Mesodermal cell (in vitro differentiated cells): ENCODE results near the gene PPP4C.
A peak's percentile ranks its signal among the peaks of the same experiment; 100 is the strongest.
"Not testable (repeated sequence)": the region's sequence is repeated elsewhere in the genome, so short reads cannot be mapped to it uniquely, and the experiment has no call there.

Experiments used
- H3K27ac ChIP-seq: 2 replicates; pipeline ENCODE4 v1.7.0; 2013; ENCODE audit warnings: mild to moderate bottlenecking, low read depth, low read length, moderate library complexity; ENCODE audit not compliant: severe bottlenecking
- H3K36me3 ChIP-seq: 2 replicates; pipeline ENCODE4 v1.7.1; 2013; ENCODE audit warnings: mild to moderate bottlenecking, low read length, moderate library complexity; ENCODE audit not compliant: control insufficient read depth, insufficient read depth
- H3K4me1 ChIP-seq: one replicate; pipeline ENCODE4 v1.7.1; 2013; ENCODE audit warnings: mild to moderate bottlenecking, low read length; ENCODE audit not compliant: insufficient read depth, control insufficient read depth, poor library complexity, severe bottlenecking
- H3K4me3 ChIP-seq: 2 replicates; pipeline ENCODE4 v1.7.0; 2013; ENCODE audit warnings: low read length, control low read depth, mild to moderate bottlenecking; ENCODE audit not compliant: insufficient read depth, poor library complexity, severe bottlenecking; ENCODE audit errors: extremely low read depth
- H3K9me3 ChIP-seq: 2 replicates; pipeline ENCODE4 v1.7.1; 2013; ENCODE audit warnings: mild to moderate bottlenecking, low read length, moderate library complexity; ENCODE audit not compliant: control insufficient read depth
- WGBS, 2 experiments: methylation state at CpG; one replicate each; pipeline ENCODE4 v1.1.5; 2013; ENCODE audit warnings: missing lambda C conversion rate in 2 of 2; ENCODE audit not compliant: insufficient coverage in 2 of 2; 5-methylcytosine and 5-hydroxymethylcytosine counted together

Gene PPP4C

DNA sequence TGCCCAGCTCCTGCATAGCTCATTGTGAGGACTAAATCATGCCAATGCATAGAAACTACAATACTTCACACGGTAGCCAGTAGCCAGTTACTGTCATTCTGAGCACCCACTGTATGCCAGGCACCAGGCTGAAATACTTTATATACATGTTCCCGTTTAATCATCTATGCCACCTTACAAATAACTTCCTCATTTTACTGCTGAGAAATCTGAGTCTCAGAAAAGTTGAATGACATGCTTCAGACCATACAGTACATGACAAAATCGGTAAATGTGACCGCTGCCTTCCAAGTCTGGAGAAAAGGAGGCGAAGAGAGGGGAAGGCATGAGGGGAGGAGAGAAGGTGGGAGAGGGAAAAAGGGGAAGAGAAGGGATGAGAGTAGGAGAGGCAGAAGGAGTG is 35.6 kb upstream of the PPP4C start:
- WGBS, 2 experiments: 87% methylated on average over 5 of the region's 5 CpGs
- no peak overlapping the region for H3K27ac ChIP-seq
- no peaks in the 10 kb centered on the region for H3K9me3 ChIP-seq
- no peak overlapping the region for H3K4me3 ChIP-seq
- H3K36me3 ChIP-seq: no peaks in the 10 kb centered on the region
- H3K4me1 ChIP-seq: no peaks in the 10 kb centered on the region

DNA sequence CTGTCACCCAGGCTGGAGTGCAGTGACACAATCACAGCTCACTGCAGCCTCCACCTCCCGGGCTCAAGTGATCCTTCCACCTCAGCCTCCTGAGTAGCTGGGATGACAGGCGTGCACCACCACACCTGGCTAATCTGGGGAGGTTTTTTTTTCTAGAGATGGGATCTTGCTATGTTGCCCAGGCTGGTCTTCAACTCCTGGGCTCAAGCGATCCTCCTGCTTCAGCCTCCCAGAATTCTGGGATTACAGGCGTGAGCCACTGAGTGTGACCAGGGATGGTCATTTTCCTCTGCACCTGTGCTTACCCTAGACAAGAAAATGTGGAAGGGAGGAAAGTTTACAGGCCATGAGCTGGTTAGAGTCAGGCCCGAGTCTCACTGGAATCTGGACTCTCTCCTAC is 35.1 kb upstream of the PPP4C start:
- not testable (repeated sequence) for H3K4me1 ChIP-seq, H3K4me3 ChIP-seq, H3K27ac ChIP-seq, H3K9me3 ChIP-seq, H3K36me3 ChIP-seq
- WGBS, 2 experiments: 67 to 82% methylated on average over 1 to 4 of the region's 5 CpGs

DNA sequence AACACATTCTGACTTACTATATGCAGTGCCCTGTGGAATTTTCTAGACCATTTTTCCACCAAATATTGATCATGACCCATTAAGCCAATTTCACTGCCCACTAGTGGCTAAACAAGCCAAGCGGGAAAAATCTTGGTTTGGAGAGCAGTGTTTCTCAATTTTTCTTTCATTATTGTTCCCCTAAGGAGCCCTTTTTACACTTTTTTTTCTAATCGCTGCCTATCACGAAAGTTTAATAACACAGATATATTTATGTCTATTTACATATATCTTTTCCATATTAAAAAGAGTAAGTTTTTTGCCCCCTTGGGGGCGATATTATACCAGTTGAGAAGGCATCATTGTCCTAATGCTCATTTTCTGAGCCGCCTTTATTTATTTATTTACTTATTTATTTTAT is 34.0 kb upstream of the PPP4C start:
- H3K36me3 ChIP-seq: no peaks in the 10 kb centered on the region
- no peaks in the 10 kb centered on the region for H3K9me3 ChIP-seq
- WGBS, 2 experiments: no CpG with 5 or more reads among the region's 5 CpGs
- no peak overlapping the region for H3K4me3 ChIP-seq
- no peak overlapping the region for H3K27ac ChIP-seq
- H3K4me1 ChIP-seq: no peaks in the 10 kb centered on the region

DNA sequence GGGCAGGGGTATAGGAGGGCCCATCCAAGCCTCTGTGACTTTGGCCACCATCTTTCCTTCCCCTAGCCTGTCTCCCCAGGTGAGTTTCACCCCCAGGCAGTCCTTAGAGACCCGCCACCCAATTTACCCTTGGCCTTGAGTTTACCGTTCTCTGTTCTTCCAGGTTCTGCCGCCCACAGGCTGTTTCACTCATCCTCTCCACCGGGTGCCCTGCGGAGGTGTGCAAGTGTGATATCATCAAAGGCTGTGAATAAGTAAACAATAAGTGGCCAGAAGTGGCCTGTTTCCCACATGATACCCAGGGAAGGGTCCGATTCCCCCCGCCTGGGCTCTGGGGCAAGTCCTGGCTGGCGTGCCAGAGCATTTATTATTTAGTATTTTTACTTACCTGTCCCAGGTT is 29.6 kb upstream of the PPP4C start:
- no peak overlapping the region for H3K4me3 ChIP-seq
- H3K27ac ChIP-seq: no peak overlapping the region
- no peaks in the 10 kb centered on the region for H3K36me3 ChIP-seq
- H3K4me1 ChIP-seq: peaks cover 12% of the 10 kb centered on the region
- 77% methylated on average over 5 of the region's 8 CpGs; no CpG with 5 or more reads in 1 of the 2 experiments for WGBS, 2 experiments
- no peaks in the 10 kb centered on the region for H3K9me3 ChIP-seq

DNA sequence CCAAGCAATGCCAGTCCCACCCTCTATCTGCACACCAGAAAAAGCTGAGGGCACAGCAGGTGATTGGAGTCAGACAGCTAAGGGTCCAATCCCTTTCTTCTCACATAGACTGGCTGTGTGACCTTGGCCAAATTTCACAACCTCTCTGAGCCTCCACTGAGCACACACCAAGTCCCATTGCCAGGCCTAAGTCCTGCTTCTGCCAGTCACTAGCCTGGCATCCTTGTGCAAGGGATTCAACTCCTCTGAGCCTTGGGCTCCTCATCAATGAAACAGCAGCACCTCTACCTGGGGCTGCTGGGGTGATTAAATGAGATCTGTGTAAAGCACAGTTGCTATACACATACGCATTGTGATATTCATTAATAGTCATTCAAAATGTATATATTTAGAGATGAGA is 29.2 kb upstream of the PPP4C start:
- H3K36me3 ChIP-seq: no peaks in the 10 kb centered on the region
- no peaks in the 10 kb centered on the region for H3K9me3 ChIP-seq
- H3K4me3 ChIP-seq: no peak overlapping the region
- peaks cover 12% of the 10 kb centered on the region for H3K4me1 ChIP-seq
- H3K27ac ChIP-seq: no peak overlapping the region
- WGBS, 2 experiments: no CpG with 5 or more reads among the region's 1 CpG

DNA sequence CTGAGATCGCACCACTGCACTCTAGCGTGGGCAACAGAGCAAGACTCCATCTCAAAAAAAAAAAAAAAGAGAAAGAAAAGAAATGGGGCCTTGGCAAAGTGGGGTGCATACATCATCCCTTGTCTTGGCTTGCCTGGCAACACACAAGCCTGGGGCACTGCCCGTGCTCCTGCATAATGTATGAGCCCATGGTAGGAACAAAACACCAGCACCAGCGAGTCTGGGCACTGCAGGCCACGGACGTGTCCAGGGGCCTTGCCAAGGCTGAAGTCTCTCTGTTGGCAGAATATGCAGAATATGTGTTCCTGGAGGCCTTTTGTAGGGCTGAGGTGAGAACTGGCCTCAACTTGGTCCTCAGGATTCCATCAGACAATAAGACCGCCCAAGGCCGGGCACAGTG is 25.9 kb upstream of the PPP4C start:
- peaks cover 24% of the 10 kb centered on the region for H3K4me1 ChIP-seq
- 93 to 95% methylated on average over 7 of the region's 8 CpGs for WGBS, 2 experiments
- no peak overlapping the region for H3K4me3 ChIP-seq
- no peak overlapping the region for H3K27ac ChIP-seq
- no peaks in the 10 kb centered on the region for H3K36me3 ChIP-seq
- no peaks in the 10 kb centered on the region for H3K9me3 ChIP-seq

DNA sequence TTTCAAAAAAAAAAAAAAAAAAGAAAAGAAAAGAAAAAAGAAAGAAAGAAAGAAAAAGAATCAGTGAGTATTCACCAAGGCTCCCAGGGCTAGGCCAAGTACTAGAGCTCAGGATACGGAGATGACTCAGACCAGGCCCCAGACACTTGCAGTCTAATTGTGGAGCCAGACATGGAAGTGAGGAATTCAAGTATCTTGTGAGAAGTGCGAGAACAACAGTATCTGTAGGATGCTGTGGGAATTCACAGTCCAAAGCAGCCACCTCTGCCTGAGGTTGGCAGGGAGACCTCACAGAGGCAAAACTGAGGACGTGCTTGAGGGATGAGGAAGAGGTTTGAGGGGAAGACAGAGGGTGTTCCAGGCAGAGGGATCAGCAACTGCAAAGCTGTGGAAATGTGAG is 24.3 kb upstream of the PPP4C start:
- Histone ChIP-seq H3K27ac (peak overlapping the region; percentile 89), H3K36me3 (peaks cover 8% of the 10 kb centered on the region), H3K9me3 (no peaks in the 10 kb centered on the region), H3K4me1 (peaks cover 27% of the 10 kb centered on the region), H3K4me3 (no peak overlapping the region)
- 60 to 79% methylated on average over 3 of the region's 3 CpGs for WGBS, 2 experiments

DNA sequence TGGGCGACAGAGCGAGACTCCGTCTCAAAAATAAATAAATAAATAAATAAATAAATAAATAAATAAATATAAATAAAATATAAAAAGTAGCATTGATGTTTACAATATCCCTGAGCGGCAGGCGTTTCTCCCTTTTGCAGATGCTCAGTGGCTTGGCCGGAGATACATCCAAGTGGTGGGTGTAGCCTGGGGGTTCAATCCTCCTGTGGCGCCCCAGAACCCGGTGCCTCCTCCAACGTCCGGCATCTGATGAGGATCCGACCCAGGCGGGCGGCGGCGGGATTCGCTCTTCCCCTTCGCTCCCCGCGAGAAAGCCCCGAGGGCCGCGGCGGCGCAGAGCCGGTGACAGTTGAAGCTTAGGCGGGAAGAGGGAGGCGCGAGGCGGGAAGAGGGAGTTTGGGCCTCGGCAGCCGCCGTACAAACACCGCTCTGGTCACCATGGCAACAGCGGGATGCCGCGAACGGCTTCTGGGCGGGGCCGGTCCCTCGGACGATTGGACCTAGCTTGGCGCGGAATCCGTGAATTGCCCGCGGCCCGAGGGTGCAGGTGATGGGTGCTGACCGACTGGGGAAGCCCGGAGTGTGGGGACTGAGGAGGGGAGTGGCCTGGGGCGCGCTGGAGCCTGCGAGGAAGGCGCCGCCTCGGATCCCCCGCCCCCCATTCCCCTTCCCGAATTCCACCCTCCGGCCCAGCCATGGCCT is 23.0 kb upstream of the PPP4C start:
- peak overlapping the region; percentile 93 for H3K27ac ChIP-seq
- H3K4me3 ChIP-seq: peak overlapping the region; percentile 88
- WGBS, 2 experiments: 4 to 5% methylated on average over 18 to 23 of the region's 58 CpGs
- H3K4me1 ChIP-seq: peaks cover 27% of the 10 kb centered on the region
- no peaks in the 10 kb centered on the region for H3K9me3 ChIP-seq
- H3K36me3 ChIP-seq: peaks cover 14% of the 10 kb centered on the region

DNA sequence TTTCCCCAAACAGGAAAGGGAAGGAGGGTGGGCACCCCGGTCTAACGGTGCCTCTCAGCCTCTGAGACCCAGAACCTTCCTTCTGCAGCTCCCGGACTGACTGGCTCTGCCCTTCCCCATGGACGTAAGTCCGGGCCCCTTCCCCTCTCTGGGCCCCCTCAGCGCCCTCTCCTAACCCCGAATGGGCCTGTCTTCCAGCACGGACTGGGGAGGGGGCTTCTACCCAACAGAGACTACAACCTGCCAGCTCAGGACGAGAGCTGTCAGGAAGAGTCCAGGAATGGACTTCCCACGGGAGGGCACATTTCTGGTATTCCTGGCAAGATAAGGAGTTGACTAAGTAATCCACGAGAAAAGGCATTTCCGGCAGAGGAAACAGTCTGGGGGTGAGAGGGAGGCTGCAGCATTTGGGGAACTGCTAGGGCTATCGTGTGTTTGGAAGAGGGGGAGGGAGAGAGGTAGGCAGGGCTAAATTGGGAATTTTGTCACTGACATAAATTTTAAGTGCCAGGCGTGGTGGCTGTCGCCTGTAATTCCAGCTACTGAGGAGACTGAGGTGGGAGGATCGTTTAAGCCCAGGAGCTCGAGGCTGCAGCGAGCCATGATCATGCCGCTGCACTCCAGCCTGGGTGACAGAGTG is 22.3 kb upstream of the PPP4C start:
- WGBS, 2 experiments: 17 to 20% methylated on average over 13 to 15 of the region's 19 CpGs
- H3K27ac ChIP-seq: peak overlapping the region; percentile 93
- H3K4me3 ChIP-seq: peak overlapping the region; percentile 88
- H3K9me3 ChIP-seq: no peaks in the 10 kb centered on the region
- H3K36me3 ChIP-seq: peaks cover 17% of the 10 kb centered on the region
- H3K4me1 ChIP-seq: peaks cover 27% of the 10 kb centered on the region

DNA sequence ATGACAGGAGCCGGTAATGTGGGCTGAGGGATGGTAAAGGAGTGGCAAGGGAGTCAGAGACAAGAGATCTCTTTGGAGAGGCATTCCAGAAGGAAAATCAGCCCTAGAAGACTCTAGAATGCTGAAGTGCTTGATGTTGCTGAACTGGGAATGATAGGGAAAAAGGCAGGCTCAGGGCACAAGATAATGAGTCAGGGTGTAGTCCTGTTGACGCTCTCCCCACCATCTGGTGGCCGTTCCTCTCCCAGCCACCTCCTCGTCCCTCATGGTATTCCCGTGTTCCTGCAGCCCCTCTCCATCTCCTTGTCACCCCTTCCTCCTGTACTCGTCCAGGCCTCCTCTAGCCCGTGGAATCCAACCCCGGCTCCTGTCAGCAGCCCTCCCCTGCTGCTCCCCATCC is 21.3 kb upstream of the PPP4C start:
- H3K4me1 ChIP-seq: peaks cover 22% of the 10 kb centered on the region
- no peaks in the 10 kb centered on the region for H3K9me3 ChIP-seq
- 75 to 76% methylated on average over 8 of the region's 8 CpGs for WGBS, 2 experiments
- H3K27ac ChIP-seq: no peak overlapping the region
- peaks cover 24% of the 10 kb centered on the region for H3K36me3 ChIP-seq
- H3K4me3 ChIP-seq: peak overlapping the region; percentile 88

DNA sequence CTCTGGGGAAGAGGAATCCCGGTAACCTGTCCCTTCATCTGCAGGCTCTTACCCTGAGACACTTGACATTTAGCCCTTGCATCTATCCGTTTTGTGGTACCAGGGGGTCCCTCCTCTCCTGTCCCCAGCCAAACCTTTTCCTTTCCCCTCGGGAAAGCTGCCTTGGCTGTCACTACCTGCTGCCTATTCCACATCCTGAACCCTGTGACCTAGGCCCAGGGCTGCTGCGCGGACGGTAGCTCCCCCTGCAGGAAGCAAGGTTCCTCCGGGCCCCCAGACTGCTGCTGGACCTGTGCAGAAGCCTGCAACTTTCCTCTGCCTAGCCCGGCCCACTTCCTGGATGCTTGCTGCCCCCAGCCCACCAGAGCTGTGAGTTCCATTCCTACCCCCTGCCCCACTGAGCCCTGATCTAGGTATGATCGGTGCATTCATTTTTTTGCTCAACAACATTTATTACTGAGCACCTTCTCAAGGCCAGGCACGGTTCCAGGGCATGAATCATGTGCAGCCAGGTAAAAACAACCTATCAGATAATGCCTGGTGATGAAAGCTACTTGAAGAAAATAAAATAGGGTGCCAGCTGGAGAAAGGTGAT is 20.7 kb upstream of the PPP4C start:
- WGBS, 2 experiments: 24 to 30% methylated on average over 8 to 9 of the region's 10 CpGs
- Histone ChIP-seq H3K9me3 (no peaks in the 10 kb centered on the region), H3K4me3 (peak overlapping the region; percentile 8), H3K27ac (no peak overlapping the region), H3K4me1 (peaks cover 22% of the 10 kb centered on the region), H3K36me3 (peaks cover 30% of the 10 kb centered on the region)
